ENCODE results near the gene ENO3.

The ENO3 gene

DNA sequence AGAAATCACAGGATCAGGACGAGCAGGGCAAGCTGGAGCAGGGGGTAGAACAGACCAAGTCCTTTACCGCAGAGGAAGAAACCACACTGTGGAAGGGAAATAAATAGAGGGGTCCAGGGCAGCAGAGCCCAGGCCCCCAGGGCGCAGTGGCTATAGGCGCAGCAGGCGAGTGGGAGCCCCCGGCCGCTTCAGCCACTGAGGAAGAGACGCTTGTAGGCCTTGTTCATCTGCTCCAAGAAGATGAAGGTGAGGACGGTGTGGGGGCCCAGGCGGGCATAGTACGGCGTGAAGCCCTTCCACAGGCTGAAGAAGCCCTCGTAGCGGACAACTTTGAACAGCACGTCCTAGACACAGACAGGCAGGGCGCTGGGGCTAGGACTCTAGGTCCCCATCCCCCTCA is 13.4 kb upstream of the ENO3 start:
- DNase-seq (ENCODE audit: low spot score), result no peak

DNA sequence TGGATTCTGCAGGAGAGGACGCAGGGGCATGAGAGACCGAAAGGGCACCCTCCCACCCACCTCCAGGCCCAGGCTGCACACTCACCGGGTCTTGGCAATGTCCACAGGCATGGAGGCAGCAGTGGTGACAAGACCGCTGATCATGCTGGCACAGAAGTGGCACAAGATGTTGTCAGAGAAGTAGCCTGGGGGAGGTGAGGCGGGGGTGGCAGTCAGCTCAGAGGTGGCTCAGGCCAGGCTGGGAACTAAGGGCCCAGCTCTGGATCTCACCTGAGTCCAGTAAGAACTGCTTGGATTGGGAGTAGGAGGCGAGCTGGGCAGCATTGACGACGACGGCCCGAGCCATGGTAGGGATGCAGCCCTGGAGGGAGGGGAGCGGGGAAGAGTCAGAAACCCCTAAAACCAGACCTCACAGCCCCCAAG is 12.8 kb upstream of the ENO3 start:
- no peak for DNase-seq (ENCODE audit: low spot score)

DNA sequence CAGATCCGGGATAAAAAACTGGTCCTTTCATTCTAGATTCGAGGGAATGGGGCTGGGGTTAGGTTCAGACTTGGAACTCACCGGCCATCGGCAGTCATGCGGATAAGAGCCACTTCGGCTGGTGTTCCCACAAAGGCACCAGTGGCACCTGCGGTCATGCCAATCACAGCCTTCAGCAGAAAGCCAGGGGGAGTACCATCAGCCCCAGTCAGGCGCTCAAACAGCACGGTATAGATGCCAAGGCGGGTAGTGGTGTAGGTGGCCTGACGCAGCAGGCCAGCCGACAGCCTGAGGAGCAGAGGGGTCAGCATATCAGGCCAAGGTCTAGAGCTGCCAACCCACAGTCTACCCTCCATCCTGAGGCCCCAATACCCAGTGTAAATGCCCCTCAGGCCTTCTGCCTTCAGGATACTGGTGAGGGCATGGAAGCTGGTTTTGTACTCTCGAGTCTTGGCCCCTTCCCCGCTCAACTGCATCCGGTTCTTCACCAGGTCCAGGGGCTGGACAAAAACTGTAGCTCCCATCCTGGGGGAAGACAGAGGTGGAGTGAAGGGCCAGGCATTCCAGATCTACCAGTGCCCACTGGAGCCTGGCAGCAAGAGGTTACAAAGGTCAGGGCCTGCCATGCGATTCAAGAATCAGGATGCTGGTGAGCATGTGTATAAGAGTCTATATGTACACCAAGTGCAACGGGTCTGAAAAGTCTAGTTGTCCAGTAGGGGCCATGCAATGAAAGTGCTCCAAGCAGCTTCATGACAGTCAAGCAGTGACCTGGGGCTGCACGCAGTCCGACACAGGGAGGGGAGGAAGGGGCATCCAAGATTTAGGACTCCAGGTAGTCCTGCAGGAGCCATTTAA is 12.0 kb upstream of the ENO3 start:
- DNase-seq (ENCODE audit: low spot score), result no peak

DNA sequence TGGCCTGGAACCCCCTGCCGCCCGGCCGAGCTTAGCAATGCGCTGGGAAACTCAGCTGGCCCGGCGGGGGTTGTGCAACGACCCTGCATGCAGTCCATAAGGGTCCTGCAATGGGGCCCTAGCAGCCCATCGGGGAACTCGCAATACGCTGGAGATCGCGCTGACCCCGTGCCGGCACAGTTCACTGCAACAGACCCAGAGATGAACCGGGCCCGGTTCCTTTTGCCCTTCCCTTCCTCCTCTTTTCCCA is 11.4 kb upstream of the ENO3 start:
- DNase-seq (ENCODE audit: low spot score), result no peak

DNA sequence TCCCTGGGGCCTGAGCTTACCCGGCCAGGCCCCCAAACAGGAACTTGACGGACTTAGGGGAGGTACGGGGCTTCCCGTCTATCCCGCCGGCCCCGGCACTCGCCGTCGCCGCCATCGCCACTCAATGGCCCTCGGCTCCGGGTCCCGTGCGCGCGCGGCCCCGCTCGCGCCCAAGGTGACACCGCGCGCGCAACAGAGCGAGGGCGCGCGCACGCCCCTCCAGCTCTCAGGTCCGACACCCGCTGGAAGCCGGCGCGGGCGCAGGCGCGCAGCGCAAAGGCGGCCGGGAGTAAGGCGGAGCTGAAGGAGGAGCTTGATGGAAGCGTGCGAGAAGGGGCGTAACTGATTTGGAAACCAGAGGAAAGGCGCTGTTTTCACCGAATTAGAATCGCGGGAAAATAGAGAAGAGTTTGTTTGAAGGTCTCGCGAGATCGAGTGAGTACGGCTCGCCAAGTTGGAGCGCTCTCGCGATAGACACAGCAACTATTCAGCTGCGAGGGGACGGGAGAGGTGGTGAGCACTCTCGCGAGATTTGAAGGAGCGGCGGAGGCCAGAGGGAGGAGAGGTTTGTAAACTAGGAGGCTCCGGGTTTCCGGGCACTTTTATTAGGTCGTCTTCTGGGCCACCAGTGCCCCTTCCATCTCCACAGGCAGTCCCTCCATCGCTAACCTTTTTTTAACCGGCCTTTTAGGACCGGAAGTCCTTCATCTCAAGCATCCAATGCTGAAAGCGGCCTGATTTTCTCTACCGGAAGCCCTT is 10.9 kb upstream of the ENO3 start, which contains the start of the genes RNF167 and SLC25A11:
Gene RNF167, plus strand, starts transcription at position 473 of the 759 bp plus-strand sequence. CDS start 642 bp downstream, outside the sequence.
Gene SLC25A11, minus strand, starts transcription at position 251 of the 759 bp plus-strand sequence. Its CDS starts 136 bp downstream, at position 115.
- peak; percentile 94 for DNase-seq (ENCODE audit: low spot score)

DNA sequence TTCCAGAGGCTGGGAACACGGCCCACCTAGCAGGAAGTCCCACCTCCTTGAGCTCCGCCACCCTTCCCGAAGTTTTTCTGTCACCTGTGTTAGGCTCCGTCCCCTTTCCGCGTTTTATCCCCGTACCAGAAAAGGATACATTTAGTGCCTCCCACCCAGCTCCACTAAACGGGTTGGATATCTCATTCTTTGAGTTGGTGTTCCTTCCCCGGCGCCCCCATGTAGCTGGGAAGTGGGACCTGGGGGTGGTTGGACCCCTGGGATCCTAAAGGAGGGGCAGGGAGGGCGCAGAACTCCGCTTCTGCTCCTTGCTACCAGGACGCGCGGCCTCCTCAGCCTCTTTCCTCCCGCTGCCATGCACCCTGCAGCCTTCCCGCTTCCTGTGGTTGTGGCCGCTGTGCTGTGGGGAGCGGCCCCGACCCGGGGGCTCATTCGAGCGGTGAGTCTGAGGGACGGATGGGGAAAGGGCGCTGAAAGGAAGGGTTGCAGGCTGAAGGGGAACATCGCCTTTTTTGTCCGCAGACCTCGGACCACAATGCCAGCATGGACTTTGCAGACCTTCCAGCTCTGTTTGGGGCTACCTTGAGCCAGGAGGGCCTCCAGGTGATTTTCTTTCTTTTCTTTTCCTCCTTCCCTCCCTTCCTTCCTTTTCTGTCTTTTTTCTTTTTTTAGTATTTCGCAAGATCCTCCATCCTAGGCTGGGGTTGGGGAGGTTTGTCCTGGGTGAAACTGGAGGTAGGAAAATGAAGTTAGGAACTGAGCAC is 10.2 kb upstream of the ENO3 start:
- DNase-seq (ENCODE audit: low spot score), result peak; percentile 77

DNA sequence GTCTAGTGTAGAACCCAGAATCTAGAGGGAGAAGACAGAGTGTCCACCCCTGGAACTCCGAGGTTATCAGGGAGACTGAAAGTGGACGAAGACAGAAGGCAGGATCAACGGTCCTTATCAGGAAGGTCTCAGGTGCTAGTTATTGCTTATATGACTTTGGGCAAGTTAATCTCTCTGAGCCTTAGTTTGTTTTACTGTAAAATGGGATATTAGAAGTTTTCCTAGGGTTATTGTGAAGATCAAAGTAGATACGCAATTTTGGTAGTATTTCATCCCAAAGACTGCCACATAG is 9.7 kb upstream of the ENO3 start:
- no peak for DNase-seq (ENCODE audit: low spot score)

DNA sequence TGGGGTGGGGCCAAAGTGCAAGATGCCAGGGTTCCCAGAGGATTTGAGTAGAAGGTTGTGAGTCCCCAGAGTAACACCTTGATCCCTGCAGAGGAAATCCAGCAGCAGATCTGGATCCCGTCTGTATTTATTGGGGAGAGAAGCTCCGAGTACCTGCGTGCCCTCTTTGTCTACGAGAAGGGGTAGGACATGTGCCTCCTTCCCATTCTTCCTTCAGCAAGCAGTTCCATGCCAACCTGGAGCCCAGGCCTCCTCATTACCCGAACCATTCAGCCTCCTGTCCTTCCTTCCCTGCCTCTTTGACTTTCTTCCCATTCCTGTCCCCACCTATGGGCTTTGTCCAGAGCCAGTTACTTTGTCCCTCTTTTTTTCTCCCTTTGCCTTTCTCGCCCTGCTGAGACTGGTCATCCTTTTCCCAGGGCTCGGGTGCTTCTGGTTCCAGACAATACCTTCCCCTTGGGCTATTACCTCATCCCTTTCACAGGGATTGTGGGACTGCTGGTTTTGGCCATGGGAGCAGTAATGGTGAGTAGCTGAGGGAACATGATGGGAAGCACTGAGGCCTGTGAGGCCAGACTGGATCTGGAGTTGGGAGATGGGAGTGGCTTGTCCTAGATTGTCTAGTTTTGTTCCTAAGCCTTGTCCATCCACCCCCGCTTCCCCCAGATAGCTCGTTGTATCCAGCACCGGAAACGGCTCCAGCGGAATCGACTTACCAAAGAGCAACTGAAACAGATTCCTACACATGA is 8.0 kb upstream of the ENO3 start:
- DNase-seq (ENCODE audit: low spot score), result no peak

DNA sequence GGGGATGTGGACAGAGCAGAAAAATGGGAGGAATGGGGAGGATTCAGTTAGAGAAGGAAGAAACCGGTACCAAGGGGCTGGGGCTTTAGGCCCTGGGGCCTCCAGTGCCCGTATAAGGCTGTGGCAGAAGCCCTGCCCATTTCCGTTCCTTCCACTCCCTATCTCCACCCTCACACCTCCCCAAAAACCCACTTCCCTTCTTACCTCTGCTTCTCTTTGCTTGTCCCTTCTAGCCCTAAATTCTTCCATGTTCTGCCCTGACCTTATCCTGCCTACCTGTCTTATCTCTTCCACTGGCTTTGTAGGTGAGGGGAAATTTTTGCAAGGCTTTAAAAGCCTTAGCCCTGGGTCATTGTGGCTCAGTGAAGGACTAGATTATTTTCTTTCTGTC is 6.8 kb upstream of the ENO3 start:
- DNase-seq (ENCODE audit: low spot score), result no peak

DNA sequence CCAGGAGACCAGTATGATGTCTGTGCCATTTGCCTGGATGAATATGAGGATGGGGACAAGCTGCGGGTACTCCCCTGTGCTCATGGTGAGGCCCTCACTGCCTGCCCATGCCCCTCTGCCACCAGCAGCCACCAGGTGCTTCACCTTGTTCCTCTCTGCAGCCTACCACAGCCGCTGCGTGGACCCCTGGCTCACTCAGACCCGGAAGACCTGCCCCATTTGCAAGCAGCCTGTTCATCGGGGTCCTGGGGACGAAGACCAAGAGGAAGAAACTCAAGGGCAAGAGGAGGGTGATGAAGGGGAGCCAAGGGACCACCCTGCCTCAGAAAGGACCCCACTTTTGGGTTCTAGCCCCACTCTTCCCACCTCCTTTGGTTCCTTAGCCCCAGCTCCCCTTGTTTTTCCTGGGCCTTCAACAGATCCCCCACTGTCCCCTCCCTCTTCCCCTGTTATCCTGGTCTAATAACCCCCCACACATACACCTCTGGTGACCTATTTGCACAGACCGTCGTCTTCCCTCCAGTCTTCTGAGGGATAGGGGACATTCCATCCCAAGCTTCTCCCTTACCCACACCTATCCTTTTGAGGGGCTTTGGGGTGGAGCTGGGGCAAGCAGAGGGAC is 6.3 kb upstream of the ENO3 start:
- no peak for DNase-seq (ENCODE audit: low spot score)

DNA sequence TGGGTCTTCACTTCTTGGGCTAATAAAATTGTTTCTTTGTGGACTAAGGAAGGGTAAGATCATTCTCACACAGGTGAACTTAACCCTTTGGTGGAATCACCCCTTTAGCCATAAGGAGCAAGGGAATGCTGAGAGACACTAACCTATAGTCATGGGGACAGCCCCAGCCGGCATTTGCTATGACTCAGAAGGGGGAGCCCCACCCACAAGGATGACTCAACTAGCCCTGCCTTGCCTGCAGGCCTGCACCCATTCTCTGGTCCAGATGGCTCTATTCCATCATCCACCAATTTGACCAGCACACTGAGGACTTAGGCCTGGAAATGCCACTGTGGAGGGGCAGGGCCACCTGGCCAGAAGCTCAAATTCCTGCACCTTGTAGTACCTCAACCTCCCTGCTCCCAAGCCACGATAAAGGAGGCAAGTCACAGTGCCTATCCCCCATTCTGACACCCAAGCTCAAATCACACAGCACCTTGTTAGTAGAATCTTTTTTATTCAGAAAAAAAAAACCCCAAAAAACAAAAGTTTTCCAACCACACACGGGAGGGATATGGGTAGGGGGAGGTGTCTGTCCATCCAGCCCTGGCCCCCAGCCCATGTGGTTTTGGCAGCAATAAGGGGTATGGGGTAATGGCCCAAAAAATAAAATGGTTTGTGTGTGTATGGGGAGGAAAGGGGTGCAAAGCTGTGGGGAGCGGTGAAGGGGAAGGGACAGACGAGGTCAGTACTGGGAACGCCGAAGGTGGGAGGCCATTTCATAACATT is 5.6 kb upstream of the ENO3 start:
- no peak for DNase-seq (ENCODE audit: low spot score)

DNA sequence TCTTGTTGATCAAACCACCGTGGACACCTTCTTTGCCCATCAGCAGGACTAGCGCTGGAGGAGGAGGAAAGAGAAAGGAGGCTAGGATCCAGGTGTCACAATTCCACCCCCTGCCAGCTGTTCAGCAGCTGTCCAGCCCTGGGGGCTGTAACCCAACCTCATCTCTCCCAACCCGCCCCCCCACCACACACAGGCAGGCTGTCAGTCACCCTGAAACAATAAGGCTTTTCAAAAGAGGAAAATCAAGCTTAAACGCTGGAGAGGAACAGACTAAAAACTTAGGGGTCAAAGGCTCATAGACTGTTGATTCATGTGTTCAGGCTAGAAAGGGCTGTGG is 5.0 kb upstream of the ENO3 start:
- DNase-seq (ENCODE audit: low spot score), result no peak

DNA sequence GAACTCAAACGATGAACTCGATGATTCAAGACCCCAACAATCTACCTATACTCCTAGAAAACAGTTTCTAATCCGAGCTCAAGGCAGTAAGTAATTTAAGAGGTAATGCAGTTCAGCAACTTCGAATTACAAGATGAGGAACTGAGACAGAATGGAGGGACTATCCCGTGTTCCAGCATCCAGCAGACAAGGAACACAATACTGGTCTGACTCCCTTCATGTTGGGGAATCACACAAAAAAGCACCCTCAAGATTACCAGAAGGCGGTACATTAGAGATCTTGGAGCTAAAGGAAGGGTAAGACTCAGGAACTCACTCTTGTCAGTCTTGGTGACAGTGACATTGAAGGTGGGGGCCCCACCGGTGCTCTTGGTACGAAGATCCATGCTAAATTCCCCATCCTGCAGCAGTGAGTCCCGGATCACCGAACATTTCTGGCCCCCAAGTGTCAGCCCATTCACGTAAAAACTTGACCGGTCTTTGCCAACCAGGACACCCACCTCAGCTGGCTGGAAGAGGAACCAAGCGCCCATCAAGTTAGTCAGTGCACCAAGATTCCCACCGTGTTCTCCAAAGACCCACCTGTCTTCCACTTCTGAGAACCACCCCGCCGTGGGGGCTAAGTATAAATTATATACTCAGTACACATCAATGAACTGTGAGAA is 4.5 kb upstream of the ENO3 start:
- DNase-seq (ENCODE audit: low spot score), result no peak

DNA sequence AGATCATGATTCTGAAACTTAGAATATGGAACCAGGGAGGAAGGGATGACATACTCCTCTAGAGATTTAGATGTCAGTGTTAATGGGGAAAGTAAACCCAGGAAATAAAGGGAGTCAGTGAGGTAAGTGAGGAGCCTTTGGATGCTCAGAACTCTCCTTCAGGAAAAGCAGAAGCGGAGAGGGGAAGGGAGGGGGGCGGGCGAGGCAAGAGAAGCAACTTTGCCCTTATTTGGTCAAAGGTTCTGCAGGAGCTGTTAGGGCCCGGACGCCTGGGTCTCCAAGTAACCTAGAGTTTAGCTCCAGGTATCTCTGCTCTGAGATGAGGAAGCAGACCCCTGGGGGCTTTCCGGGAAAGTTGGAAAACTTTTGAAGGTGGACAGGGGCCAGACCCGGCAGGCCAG is 3.9 kb upstream of the ENO3 start:
- DNase-seq (ENCODE audit: low spot score), result no peak

DNA sequence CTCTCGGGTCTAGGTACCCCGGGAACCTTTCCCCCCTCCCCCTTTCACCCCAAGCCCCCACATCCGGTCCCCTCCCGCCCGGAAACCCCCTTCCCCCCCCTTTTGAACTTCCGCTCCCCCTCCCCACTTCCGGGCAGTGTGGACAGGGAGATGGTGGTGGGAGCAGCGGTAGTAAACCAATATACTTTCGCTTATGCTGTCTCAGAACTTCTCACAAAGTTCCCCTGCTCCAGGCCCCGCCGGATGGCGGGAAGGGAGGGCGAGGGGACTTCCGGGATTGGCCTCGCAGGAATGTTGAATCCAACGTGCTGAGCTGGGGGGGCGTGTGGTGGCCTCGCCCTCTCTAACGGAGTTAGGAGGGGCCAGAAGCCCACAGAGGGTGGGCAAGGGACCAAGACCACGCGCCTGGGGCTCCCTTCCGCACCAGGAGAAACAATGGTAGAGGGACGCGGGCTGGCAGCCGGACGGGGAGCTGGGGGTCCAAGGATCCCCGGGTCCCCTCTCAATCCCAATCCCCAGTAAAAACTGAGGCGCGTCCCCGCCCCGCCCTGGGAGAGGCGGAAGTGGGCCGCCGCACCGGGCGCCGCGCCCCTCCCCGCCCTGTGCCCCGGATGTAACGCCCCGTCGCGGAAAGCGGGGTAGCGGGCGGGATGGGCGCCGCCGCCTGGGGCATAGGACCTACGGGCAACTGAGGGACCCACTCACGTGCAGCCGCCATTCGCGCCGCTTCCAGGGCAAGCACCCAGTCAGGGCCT is 3.3 kb upstream of the ENO3 start:
- DNase-seq (ENCODE audit: low spot score), result peak; percentile 63

DNA sequence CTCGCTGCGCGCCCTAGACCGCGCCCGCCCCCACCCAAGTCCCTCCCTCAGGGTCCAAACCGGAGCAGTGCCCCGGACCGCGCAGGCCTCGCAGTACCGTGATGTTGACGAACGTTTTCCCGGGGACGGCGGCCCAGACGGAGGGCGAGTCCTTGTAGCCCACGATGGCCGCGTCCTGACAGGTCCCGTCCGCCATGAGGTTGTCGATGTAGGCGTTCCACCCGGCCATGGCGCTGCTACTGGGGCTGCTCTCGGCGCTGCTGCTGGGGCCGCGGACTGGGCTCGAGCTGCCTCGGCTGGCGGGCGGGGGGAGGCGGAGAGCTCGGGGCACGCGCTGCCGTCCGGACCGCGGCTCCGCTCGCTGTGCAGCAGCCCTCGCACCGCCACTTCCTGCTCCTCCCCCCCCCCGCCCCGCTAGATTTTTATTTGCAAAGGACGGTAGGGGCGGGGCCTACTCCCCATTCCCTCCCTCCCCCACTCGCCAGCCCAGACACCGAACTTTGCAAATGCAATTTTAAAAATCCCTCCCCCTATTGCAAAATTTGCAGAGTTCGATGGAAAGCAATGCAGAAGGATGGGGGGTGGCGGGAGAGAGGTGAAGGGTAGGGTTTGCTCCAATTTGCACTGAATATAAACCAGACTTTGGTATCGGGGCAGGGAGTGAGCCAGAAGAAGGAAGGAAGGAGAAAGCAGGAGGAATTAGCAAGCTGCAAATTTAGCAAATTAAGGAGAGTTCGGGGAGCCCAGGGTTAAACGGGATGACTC is 2.6 kb upstream of the ENO3 start, which contains the start of gene PFN1:
Gene PFN1, minus strand, starts transcription at position 365 of the 765 bp plus-strand sequence. Its CDS starts 136 bp downstream, at position 229.
- peak; percentile 77 for DNase-seq (ENCODE audit: low spot score)

DNA sequence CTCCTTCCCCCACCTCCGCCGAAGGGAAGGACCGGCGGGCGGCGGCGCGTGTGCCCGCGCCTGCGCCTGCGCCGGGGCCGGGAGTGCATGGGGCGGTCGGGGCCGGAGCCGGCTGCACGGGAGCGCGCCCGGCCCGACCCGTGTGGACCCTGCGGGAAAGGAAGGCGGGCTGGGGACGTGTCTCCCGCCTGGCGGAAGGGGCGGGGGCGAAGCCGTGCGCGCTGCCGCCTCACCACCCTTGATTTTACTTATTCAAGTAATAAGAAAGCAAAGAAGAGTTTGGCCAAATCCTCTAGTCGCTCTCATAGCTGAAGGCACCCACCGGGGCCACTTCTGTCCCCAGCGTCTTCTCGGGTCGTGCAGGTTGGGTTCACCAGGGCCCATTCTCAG is 2.0 kb upstream of the ENO3 start:
- peak; percentile 88 for DNase-seq (ENCODE audit: low spot score)

DNA sequence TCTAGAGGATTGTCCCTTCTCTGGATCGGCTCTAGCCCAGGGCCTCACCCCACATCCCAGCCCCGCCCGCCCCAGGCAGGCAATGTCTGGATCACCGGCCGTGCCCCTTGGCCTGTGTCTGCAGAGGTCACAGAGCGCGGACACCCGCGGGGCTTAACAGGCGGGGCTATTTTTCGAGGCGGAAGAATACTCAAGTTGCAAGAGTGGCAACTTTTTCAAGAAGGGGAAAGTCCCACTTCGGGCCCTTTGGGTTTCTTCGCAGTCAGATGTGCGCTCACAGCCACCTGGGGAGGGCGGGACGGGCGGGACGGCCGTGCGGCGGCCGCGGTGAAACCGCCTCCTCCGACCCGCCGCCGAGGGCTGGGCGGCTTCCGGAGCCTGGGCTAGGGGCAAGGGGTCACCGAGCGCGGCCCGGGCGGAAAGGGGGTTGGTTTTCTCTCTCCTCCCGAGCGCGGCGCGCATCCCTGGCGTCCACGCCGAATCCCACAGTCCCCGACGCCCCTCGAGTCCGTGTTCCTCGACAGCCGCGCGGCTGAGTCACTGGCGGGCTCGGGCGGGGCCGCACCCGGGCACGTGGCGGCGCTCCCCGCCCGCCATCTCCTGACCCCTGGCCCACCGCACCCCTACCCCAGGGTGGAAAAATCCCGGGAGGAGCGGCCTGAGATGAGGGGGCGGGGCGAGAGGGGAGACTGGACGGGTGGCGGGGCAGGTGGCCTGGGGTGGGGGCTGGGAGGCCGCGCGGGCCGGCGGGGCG is 1.4 kb upstream of the ENO3 start:
- peak; percentile 72 for DNase-seq (ENCODE audit: low spot score)
